Muscle of leg (tissue), 11 donors: Measurements from ENCODE around the gene MST1. TPM values are rescaled to one million over a fixed set of nuclear protein-coding genes. Genes with fewer than 3 reads are reported as not detected.
A peak's percentile ranks its signal among the peaks of the same experiment; 100 is the strongest.

ENCODE experiments used
- DNase-seq: peaks from one replicate; pipeline ENCODE4 v3.0.0; 2013
- H3K27ac ChIP-seq: one replicate; pipeline ENCODE4 v1.5.1; 2013; ENCODE audit warnings: mild to moderate bottlenecking, low read length, control low read depth
- H3K27me3 ChIP-seq: one replicate; pipeline ENCODE4 v1.6.1; 2013; ENCODE audit warnings: low read length; ENCODE audit not compliant: control insufficient read depth, insufficient read depth
- H3K36me3 ChIP-seq: one replicate; pipeline ENCODE4 v1.6.1; 2013; ENCODE audit warnings: low read length; ENCODE audit not compliant: control insufficient read depth, insufficient read depth
- H3K4me1 ChIP-seq: one replicate; pipeline ENCODE4 v1.6.1; 2013; ENCODE audit warnings: low read length; ENCODE audit not compliant: control insufficient read depth, insufficient read depth
- H3K4me3 ChIP-seq: one replicate; pipeline ENCODE4 v1.5.1; 2013; ENCODE audit warnings: low read length, control low read depth
- H3K9me3 ChIP-seq: replicated peaks from 2 replicates; pipeline ENCODE4 v1.6.1; 2013; ENCODE audit warnings: low read depth, low read length; ENCODE audit not compliant: control insufficient read depth
- WGBS: methylation state at CpG from one replicate; pipeline ENCODE4 v1.1.5; 2013; ENCODE audit warnings: missing lambda C conversion rate; ENCODE audit not compliant: insufficient coverage; 5-methylcytosine and 5-hydroxymethylcytosine counted together
- polyA plus RNA-seq, 8 donors: library from polyadenylated mRNA; unstranded; fragments of 120-200 nt; gene quantifications; one replicate each; pipeline versions ENCODE4 v1.2.1 to v1.2.3, GENCODE V29; 2013; ENCODE audit warnings: inconsistent platforms in 1 of 8, low replicate concordance in 1 of 8; ENCODE audit not compliant: insufficient read length in 8 of 8, insufficient read depth in 1 of 8
- total RNA-seq: library from RNA; stranded (reverse); fragments of 120-200 nt; gene quantifications from one replicate; pipeline ENCODE4 v1.2.4, GENCODE V29; 2013

Gene MST1
- total and polyA plus RNA-seq, 9 donors = 7.0 to 30.3 (median 9.8) TPM

- WGBS = 94% methylated on average over 8 of the region's 11 CpGs
- Histone ChIP-seq H3K27ac (no peak overlapping the region), H3K9me3 (peaks cover 3% of the 10 kb centered on the region), H3K4me3 (no peak overlapping the region), H3K27me3 (no peaks in the 10 kb centered on the region), H3K36me3 (peaks cover 53% of the 10 kb centered on the region), H3K4me1 (peaks cover 15% of the 10 kb centered on the region)
- no peak for DNase-seq
Measured at GRCh38 chr3:49675912-49676311, 13.4 kb downstream of the MST1 start.

- peaks cover 15% of the 10 kb centered on the region for H3K4me1 ChIP-seq
- WGBS = 2% methylated on average over 23 of the region's 34 CpGs
- peak overlapping the region; percentile 85 for H3K4me3 ChIP-seq
- no peaks in the 10 kb centered on the region for H3K27me3 ChIP-seq
- H3K9me3 ChIP-seq = peaks cover 3% of the 10 kb centered on the region
- peak overlapping the region; percentile 97 for H3K27ac ChIP-seq
- DNase-seq = no peak
- H3K36me3 ChIP-seq = peaks cover 40% of the 10 kb centered on the region
Measured at GRCh38 chr3:49674497-49674983, 14.7 kb downstream of the MST1 start.

GRCh38 chr3:49673715-49674496 is 15.4 kb downstream of the MST1 start, which contains the start of gene APEH:
APEH (plus strand) TSS chr3:49674351; CDS start chr3:49674402, 51 bp downstream.
- Histone ChIP-seq H3K4me1 (peaks cover 15% of the 10 kb centered on the region), H3K27ac (peak within 1 kb of the TSS; percentile 97), H3K9me3 (peaks cover 3% of the 10 kb centered on the region), H3K27me3 (no peaks in the 10 kb centered on the region), H3K36me3 (peaks cover 33% of the 10 kb centered on the region), H3K4me3 (peak within 1 kb of the TSS; percentile 85)
- DNase-seq = peak; percentile 96
- under 1% methylated on average over 70 of the region's 71 CpGs for WGBS

DNA sequence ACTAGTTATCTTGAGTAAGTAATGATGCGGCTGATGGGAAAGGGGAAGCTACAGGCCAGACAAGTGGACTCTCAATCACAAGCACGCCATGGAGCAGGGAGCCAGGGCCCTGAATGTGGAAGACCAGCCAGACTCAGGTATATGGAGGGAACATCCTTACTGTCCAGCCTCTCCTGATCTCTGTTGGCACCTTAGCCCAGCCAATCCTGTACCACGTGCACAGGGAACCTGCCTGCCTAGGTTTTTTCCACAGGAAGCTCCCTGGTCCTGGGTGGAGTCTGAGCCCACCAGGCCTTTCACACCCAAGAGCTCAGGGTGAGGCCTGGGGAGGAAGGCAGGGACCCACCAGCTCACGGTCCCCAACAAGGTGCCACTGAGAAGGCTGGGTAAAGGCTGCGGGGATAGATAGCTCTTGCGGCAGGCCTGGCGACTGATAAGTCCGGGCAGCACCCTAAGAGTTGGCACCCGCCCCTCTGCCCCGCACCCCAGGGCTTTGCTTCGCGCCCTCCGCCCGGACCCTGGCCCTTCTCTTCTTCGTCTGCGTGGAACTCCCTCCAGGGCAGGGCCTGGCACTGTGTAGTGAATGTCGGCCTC is 16.1 kb downstream of the MST1 start:
- H3K27ac ChIP-seq = peak overlapping the region; percentile 97
- H3K4me1 ChIP-seq = peaks cover 17% of the 10 kb centered on the region
- H3K9me3 ChIP-seq = peaks cover 3% of the 10 kb centered on the region
- peak; percentile 30 for DNase-seq
- H3K27me3 ChIP-seq = no peaks in the 10 kb centered on the region
- peak overlapping the region; percentile 85 for H3K4me3 ChIP-seq
- WGBS = 21% methylated on average over 14 of the region's 17 CpGs
- peaks cover 26% of the 10 kb centered on the region for H3K36me3 ChIP-seq

- peaks cover 30% of the 10 kb centered on the region for H3K4me1 ChIP-seq
- peak; percentile 73 for DNase-seq
- no peaks in the 10 kb centered on the region for H3K27me3 ChIP-seq
- no peak overlapping the region for H3K4me3 ChIP-seq
- H3K36me3 ChIP-seq = peaks cover 10% of the 10 kb centered on the region
- H3K27ac ChIP-seq = no peak overlapping the region
- peaks cover 3% of the 10 kb centered on the region for H3K9me3 ChIP-seq
- 31% methylated on average over 8 of the region's 11 CpGs for WGBS
Measured at GRCh38 chr3:49671291-49672288, 17.7 kb downstream of the MST1 start.

DNA sequence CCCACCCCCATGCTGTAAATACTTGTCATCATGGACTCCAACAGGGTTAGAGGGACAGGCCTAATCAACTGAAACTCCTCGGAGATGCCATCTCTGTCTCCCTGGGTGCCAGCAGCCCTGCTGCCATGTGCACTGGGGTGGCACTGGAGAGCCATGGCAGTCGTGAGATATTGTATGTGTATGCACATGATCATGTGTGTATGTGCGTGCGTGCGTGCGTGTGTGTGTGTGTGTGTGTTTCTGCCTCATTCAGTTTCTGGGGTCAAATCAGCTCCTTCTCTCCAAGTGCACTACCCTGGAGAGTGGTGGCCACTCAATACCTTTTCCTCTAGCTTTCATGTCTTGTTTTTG is 18.4 kb downstream of the MST1 start:
- peaks cover 32% of the 10 kb centered on the region for H3K4me1 ChIP-seq
- H3K36me3 ChIP-seq = peaks cover 3% of the 10 kb centered on the region
- DNase-seq = no peak
- no CpG with 5 or more reads among the region's 6 CpGs for WGBS
- H3K27ac ChIP-seq = no peak overlapping the region
- H3K4me3 ChIP-seq = no peak overlapping the region
- H3K27me3 ChIP-seq = no peaks in the 10 kb centered on the region
- H3K9me3 ChIP-seq = peaks cover 3% of the 10 kb centered on the region

DNA sequence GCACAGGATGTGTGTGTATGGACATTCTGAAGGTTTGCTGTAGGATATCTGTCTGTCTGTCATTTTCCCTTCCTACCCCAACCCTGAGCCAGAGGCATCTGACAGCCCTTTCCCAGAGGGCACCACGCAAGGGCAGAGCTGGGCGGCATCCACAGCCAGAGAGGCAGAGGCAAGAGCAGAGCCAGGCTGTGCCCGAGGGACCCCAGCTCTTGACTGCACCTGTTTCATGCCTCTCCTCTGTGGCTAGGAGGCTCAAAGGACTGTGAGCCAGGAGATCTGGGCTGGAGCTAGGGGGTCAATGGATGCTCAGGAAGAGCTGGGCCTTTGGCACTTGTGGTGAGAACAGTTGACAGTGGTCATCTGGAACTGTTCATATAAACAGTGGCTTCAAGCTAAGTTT is 19.9 kb downstream of the MST1 start:
- no peak for DNase-seq
- H3K36me3 ChIP-seq = no peaks in the 10 kb centered on the region
- peaks cover 35% of the 10 kb centered on the region for H3K4me1 ChIP-seq
- no peaks in the 10 kb centered on the region for H3K27me3 ChIP-seq
- H3K9me3 ChIP-seq = peaks cover 3% of the 10 kb centered on the region
- 82% methylated on average over 3 of the region's 3 CpGs for WGBS
- H3K27ac ChIP-seq = no peak overlapping the region
- no peak overlapping the region for H3K4me3 ChIP-seq

DNA sequence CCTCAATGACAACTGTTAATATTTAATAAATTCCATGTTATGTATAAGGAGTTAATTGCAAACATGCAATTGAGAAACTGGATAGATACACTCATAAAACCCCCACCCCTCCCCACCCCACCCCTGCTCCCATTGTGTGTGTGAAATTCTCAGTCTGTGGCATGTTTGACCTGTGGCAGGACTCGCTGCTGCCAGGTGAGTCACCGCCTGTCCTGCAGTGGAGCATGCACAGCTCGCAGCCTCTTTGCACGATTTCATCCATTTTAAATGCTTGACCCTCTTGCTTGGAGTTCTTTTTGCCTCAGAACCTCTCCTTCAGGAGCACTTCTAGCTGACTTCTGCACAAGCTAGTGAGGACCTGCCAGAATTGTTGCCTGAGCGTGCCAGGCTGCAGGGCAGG is 20.4 kb downstream of the MST1 start:
- Histone ChIP-seq H3K27me3 (no peaks in the 10 kb centered on the region), H3K4me1 (peaks cover 35% of the 10 kb centered on the region), H3K36me3 (no peaks in the 10 kb centered on the region), H3K4me3 (no peak overlapping the region), H3K9me3 (peaks cover 3% of the 10 kb centered on the region), H3K27ac (no peak overlapping the region)
- DNase-seq = no peak
- 78% methylated on average over 4 of the region's 5 CpGs for WGBS

DNA sequence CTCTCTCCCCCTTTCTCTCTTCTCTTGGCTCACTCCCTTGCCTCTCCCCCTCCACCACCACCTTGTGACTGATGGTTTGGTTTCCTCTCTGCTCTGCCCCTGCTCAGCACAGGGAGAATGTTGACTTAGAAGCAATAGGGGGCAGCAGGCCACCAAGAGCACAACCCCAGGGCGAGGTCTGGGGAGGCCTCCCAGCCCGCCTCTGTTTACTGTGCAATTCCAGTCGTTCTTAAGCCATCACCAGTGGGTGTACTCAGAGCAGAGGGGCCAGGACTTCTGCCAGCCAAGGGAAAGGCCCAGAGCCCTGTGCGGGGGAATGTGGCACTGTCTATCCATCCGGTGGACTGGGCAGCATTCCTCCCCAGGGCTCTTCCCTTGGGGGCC is 20.9 kb downstream of the MST1 start:
- Histone ChIP-seq H3K27me3 (no peaks in the 10 kb centered on the region), H3K4me1 (peaks cover 33% of the 10 kb centered on the region), H3K9me3 (peaks cover 3% of the 10 kb centered on the region), H3K27ac (no peak overlapping the region), H3K4me3 (no peak overlapping the region), H3K36me3 (no peaks in the 10 kb centered on the region)
- DNase-seq = no peak
- 34% methylated on average over 4 of the region's 5 CpGs for WGBS
